Neutrophil (primary cell): ENCODE measurements around the gene PIGQ.

ENCODE experiments used
- H3K27ac ChIP-seq: fragments of 200-600 bp; sonication (generic); 2 replicates; pipeline ENCODE4 v1.5.1; 2016; ENCODE audit warnings: mild to moderate bottlenecking, moderate library complexity
- H3K27me3 ChIP-seq: fragments of 200-600 bp; sonication (generic); 2 replicates; pipeline ENCODE4 v1.6.0; 2016; ENCODE audit warnings: mild to moderate bottlenecking
- H3K36me3 ChIP-seq: fragments of 200-600 bp; sonication (generic); 2 replicates; pipeline ENCODE4 v1.5.1; 2017
- H3K4me1 ChIP-seq, 2 experiments: fragments of 200-600 bp in 1 of 2; sonication (generic) in 1 of 2; 1 replicate in 1 of 2; 2 replicates in 1 of 2; pipeline versions ENCODE4 v1.5.1 to v1.6.1; 2013 to 2016; ENCODE audit warnings: low read depth in 1 of 2, low read length in 1 of 2, mild to moderate bottlenecking in 1 of 2, moderate library complexity in 1 of 2; ENCODE audit not compliant: control insufficient read depth in 1 of 2, insufficient read depth in 1 of 2
- H3K4me3 ChIP-seq, 2 experiments: fragments of 200-600 bp in 1 of 2; sonication (generic) in 1 of 2; 1 replicate in 1 of 2; 2 replicates in 1 of 2; pipeline ENCODE4 v1.5.1; 2013 to 2016; ENCODE audit warnings: low read depth in 1 of 2, low read length in 1 of 2, mild to moderate bottlenecking in 1 of 2, moderate library complexity in 1 of 2
- H3K9me3 ChIP-seq: fragments of 200-600 bp; sonication (generic); 2 replicates; pipeline ENCODE4 v1.5.1; 2016
- TF ChIP-seq, protein P1 (sequence below): fragments of 200-600 bp; sonication (generic); IDR thresholded peaks from 2 replicates; pipeline ENCODE4 v1.5.1; 2016; ENCODE audit warnings: antibody characterized with exemption

The PIGQ gene

DNA sequence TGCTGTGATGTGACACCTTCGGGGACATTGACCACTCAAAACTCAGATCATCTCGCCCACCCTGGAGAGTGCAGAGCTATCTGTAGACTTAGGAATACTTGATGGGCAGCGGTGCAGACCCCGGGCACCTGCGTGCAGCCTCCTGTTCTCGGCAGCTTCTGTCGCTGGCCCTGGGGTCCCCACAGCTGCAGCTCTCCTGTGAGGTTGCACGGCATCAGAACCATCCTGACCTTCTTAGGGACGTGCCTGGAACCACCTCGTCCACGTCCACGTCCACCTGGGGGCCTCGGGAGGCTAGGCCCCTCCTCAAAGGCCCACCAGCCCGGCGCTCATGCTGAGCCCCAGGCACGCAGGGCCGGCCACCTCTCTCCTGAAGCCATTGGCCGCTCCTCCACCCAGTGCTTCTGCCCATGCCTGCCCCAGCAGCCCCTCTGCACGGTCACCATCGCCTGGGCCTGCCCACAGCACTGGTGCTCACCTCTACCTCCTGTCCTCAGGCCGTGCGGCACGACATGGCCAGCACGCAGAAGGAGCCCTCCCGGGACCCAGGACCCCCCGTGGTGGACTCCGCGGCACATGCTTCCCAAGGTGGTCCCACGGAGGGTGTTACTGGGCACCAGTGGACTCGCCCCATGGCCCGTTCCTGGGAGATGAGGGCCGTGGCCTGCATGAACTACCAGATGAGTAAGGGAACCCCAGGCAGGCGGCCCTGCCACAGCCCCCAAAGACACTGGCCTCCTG is 58.7 kb downstream of the PIGQ start:
- TF ChIP-seq, protein P1, sequence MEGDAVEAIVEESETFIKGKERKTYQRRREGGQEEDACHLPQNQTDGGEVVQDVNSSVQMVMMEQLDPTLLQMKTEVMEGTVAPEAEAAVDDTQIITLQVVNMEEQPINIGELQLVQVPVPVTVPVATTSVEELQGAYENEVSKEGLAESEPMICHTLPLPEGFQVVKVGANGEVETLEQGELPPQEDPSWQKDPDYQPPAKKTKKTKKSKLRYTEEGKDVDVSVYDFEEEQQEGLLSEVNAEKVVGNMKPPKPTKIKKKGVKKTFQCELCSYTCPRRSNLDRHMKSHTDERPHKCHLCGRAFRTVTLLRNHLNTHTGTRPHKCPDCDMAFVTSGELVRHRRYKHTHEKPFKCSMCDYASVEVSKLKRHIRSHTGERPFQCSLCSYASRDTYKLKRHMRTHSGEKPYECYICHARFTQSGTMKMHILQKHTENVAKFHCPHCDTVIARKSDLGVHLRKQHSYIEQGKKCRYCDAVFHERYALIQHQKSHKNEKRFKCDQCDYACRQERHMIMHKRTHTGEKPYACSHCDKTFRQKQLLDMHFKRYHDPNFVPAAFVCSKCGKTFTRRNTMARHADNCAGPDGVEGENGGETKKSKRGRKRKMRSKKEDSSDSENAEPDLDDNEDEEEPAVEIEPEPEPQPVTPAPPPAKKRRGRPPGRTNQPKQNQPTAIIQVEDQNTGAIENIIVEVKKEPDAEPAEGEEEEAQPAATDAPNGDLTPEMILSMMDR, result no peak
- H3K4me3 ChIP-seq, result no peak overlapping the region
- H3K9me3 ChIP-seq, result no peaks in the 10 kb centered on the region
- H3K4me1 ChIP-seq, result no peaks in the 10 kb centered on the region
- peaks cover 61% of the 10 kb centered on the region for H3K36me3 ChIP-seq
- no peak overlapping the region for H3K27ac ChIP-seq
- H3K27me3 ChIP-seq, result peaks cover 25% of the 10 kb centered on the region

- H3K36me3 ChIP-seq, result peaks cover 60% of the 10 kb centered on the region
- TF ChIP-seq, protein P1, result no peak
- H3K4me3 ChIP-seq, result no peak overlapping the region
- H3K4me1 ChIP-seq, result no peaks in the 10 kb centered on the region
- H3K9me3 ChIP-seq, result no peaks in the 10 kb centered on the region
- peaks cover 25% of the 10 kb centered on the region for H3K27me3 ChIP-seq
- no peak overlapping the region for H3K27ac ChIP-seq
These were observed 59.5 kb downstream of the PIGQ start for GRCh38 chr16:629185-629832.

DNA sequence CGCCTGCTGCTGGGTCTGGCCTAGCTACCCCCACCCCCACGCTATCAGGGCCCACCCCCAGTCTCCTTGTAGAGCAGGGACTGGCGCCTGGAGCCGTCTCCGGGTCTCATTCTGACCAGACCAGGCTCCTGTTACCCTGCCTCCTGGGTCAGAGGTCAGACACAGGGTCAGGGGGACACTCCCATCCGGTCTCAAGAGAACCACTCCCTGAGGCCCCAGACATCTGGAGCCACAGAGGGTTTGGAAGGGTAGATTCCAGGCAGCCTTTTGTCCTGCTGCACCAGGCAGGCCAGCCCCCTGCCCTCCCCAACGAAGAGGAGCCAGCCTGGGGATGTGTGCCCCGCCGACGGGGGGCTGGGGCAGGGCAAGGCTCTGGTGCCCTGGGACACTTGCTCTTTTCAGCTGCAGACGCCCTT is 60.1 kb downstream of the PIGQ start:
- H3K27ac ChIP-seq, result no peak overlapping the region
- H3K4me3 ChIP-seq, result no peak overlapping the region
- no peaks in the 10 kb centered on the region for H3K9me3 ChIP-seq
- H3K27me3 ChIP-seq, result peaks cover 25% of the 10 kb centered on the region
- no peaks in the 10 kb centered on the region for H3K4me1 ChIP-seq
- peaks cover 56% of the 10 kb centered on the region for H3K36me3 ChIP-seq
- TF ChIP-seq, protein P1, result no peak

- H3K27ac ChIP-seq, result no peak overlapping the region
- H3K27me3 ChIP-seq, result peaks cover 25% of the 10 kb centered on the region
- H3K36me3 ChIP-seq, result peaks cover 52% of the 10 kb centered on the region
- no peak overlapping the region for H3K4me3 ChIP-seq
- peaks cover under 1 to 4% of the 10 kb centered on the region in 2 experiments for H3K4me1 ChIP-seq
- no peaks in the 10 kb centered on the region for H3K9me3 ChIP-seq
- TF ChIP-seq, protein P1, result no peak
These were observed 60.6 kb downstream of the PIGQ start for GRCh38 chr16:630249-630814.

DNA sequence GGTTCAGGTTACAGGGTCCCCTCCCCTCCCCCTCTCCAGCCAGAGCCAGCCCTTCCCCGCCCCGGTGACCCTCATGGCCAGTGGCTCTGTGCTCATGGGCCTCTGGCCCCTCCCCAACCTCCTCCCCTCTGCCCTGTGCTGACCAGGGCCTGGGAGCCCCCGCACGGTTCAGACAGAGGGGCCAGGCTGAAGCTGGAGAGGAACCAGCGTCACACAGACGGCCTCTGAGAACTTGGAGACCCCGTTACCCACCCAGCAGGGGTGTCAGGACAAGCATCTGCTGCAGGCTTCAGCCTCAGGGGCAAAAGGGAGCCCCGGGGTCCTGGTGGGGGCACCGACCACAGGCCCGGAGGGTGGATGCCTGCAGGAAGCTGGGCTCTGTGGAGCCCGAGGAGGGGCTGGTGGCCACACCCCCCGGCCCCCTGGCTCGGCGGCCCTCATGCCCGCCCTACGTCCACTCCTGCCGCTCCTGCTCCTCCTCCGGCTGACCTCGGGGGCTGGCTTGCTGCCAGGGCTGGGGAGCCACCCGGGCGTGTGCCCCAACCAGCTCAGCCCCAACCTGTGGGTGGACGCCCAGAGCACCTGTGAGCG is 61.1 kb downstream of the PIGQ start, which contains the start of gene WFIKKN1:
TSS of gene WFIKKN1 (plus strand) at position 171 of the 591 bp plus-strand sequence. CDS start at position 440, 269 bp downstream.
- H3K27ac ChIP-seq, result no peak within 1 kb of the TSS
- H3K27me3 ChIP-seq, result peaks cover 25% of the 10 kb centered on the region
- H3K36me3 ChIP-seq, result peaks cover 46% of the 10 kb centered on the region
- TF ChIP-seq, protein P1, result no peak
- H3K4me1 ChIP-seq, result peaks cover 6 to 9% of the 10 kb centered on the region in 2 experiments
- no peaks in the 10 kb centered on the region for H3K9me3 ChIP-seq
- no peak within 1 kb of the TSS for H3K4me3 ChIP-seq
